Cardiac fibroblast (primary cell): Measurements from ENCODE around the gene LRMDA.
A peak's percentile ranks its signal among the peaks of the same experiment; 100 is the strongest.

ENCODE experiments used
- DNase-seq, 2 donors: peaks; one replicate each; pipeline versions ENCODE4 v3.0.0 to v3.0.0-alpha.2; 2010; ENCODE audit warnings: low read depth in 2 of 2
- H3K4me3 ChIP-seq, 2 donors: replicated peaks in 1 of 2; 1 replicate in 1 of 2; 2 replicates in 1 of 2; pipeline ENCODE4 v1.5.1; 2011; ENCODE audit warnings: low read depth in 2 of 2, low read length in 2 of 2, mild to moderate bottlenecking in 2 of 2, moderate library complexity in 1 of 2
- TF ChIP-seq, protein P1 (sequence below): IDR thresholded peaks from one replicate; pipeline ENCODE4 v1.5.1; 2011; ENCODE audit warnings: low read depth, mild to moderate bottlenecking, low read length, inconsistent platforms

LRMDA gene

DNA sequence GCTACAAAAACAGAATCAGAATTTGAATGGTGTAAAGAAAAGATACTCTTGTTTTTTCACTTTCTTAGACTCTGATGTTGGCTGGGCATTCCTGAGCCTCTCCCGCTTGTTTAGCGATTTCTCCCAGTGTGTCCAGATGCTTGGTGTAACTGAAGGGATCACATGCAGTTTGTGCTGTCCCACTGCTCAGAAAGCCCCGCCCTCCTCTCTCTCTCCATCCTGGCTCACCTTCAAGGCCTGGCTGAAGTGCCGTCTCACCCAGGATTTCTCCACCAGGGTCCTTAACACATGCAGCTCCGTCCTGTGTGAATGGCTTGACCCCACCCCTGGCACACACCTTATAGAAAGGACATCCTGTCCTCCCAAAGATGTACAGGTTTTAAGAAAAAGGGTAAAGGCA is 437.1 kb downstream of the LRMDA start:
- TF ChIP-seq, protein P1, sequence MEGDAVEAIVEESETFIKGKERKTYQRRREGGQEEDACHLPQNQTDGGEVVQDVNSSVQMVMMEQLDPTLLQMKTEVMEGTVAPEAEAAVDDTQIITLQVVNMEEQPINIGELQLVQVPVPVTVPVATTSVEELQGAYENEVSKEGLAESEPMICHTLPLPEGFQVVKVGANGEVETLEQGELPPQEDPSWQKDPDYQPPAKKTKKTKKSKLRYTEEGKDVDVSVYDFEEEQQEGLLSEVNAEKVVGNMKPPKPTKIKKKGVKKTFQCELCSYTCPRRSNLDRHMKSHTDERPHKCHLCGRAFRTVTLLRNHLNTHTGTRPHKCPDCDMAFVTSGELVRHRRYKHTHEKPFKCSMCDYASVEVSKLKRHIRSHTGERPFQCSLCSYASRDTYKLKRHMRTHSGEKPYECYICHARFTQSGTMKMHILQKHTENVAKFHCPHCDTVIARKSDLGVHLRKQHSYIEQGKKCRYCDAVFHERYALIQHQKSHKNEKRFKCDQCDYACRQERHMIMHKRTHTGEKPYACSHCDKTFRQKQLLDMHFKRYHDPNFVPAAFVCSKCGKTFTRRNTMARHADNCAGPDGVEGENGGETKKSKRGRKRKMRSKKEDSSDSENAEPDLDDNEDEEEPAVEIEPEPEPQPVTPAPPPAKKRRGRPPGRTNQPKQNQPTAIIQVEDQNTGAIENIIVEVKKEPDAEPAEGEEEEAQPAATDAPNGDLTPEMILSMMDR = no peak
- H3K4me3 ChIP-seq = no peak overlapping the region
- DNase-seq = no peak

DNA sequence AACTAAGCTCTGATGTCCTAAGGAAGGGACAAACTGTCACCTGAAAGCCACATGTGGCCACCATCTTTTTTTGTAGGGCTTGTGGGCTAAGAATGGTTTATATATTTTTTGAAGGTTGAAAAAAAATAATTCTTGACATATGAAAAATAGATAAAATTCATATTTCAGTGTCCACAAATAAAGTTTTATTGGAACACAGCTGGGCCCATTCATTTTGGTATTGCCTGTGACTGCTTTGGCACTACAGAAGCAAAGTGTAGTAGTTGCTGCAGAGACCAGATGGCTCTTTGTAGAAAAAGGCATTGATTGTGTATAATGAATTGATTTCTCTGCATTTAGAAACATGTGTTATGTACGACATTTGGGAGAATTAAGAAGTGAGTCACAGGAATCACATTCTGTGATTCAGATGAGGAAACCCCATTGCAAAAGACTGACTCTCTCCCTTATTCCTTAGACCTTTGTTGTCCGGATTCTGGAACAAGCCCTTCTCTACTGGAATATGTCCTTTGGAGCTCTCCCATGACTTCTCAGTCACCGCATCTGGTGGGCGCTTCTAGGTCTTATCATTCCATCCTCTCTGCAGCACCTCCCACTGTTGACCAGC is 438.7 kb downstream of the LRMDA start:
- TF ChIP-seq, protein P1 = no peak
- peak in 1 of 2 donors; percentile 22 for DNase-seq
- H3K4me3 ChIP-seq = no peak overlapping the region

DNA sequence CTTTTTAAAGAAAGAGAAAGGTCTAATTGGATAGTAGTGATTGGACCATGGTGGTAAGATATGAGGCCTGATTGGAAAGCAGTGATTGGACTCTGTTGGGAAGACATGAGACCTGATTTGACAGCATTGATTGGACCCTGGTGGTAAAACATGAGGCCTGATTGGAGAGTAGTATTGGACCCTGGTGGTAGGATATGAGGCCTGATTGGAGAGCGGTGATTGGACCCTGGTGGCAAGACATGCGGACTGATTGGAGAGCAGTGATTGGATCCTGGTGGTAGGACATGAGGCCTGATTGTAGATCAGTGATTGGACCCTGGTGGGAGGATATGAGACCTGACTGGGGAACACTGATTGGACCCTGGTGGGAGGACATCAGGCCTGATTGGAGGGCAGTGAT is 444.3 kb downstream of the LRMDA start:
- TF ChIP-seq, protein P1 = no peak
- H3K4me3 ChIP-seq = no peak overlapping the region
- DNase-seq = no peak

DNA sequence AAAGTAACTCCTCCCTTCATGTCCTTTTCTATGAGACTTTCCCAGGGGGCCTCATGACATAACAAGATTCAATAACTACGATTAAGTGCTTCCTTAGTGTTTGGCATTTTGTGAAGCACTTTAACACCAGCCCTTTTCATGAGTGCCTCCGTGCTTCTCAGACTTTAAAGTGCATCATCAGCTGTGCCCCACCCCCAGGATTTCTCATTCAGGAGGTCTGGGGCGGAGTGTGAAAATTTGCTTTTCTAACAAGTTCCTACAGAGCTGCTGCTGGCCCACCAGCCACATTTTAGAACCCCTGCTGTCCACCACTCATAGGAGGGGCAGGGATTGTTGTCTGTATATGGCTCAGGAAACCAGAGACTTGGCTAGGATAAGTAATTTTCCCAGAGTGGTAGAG is 445.3 kb downstream of the LRMDA start:
- TF ChIP-seq, protein P1 = no peak
- H3K4me3 ChIP-seq = no peak overlapping the region
- DNase-seq = no peak

DNA sequence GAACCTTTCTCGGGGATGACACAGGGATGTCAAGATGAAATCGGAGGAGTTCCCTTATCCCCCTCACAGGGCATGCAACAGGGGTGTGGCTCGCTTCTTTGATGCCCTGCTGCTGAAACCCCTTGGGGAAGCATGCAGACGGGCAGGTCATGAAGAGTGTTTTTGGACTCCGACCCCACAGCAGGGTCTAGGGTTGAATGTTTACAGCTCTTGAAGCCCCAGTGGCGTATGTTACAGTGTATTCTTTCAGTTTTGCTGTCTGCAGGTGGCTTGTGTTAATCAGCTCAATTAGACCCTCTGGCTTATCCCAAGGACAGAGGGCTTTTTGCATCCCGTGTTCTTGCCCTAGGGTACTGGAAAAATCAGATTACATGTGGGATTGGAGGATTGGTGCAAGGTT is 446.5 kb downstream of the LRMDA start:
- H3K4me3 ChIP-seq = no peak overlapping the region
- TF ChIP-seq, protein P1 = no peak
- no peak for DNase-seq

DNA sequence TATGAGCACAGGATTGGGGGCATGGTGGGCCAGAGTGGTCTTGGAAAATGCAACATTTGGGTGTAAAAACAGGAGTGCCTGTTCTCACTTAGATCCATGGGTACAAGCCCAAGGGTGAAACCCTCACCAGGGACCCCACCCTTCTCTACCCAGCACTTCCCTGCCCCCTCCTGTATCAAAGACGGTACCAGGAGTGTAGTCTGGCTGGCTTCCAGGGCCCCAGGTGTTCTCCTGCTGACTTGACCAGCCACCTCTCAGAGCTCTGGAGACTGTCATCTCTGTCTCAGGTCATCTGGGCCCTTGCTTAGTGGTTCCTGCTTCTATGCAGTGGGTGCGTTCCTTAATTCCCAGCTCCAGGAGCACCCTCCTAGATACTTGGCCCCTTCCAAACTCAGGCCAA is 447.2 kb downstream of the LRMDA start:
- no peak for DNase-seq
- H3K4me3 ChIP-seq = no peak overlapping the region
- TF ChIP-seq, protein P1 = no peak
